Adrenal gland (tissue), 5 donors: ENCODE data around the gene CNTNAP2.

ENCODE experiments used
- POLR2A ChIP-seq, 2 donors: fragments of 450-650 bp; IDR thresholded peaks; one replicate each; pipeline ENCODE4 v1.6.1; 2017; ENCODE audit warnings: antibody characterized with exemption in 2 of 2, mild to moderate bottlenecking in 2 of 2, moderate library complexity in 1 of 2
- TF ChIP-seq, protein P1 (sequence below), 6 experiments: fragments of 450-650 bp in 4 of 6; fragments of 200-600 bp in 2 of 6; sonication (generic) in 1 of 6; IDR thresholded peaks; 1 replicate in 5 of 6; 2 replicates in 1 of 6; pipeline versions ENCODE4 v1.5.1 to v1.8.0; 2016 to 2021; ENCODE audit warnings: antibody characterized with exemption in 6 of 6, mild to moderate bottlenecking in 2 of 6, moderate library complexity in 1 of 6
- donor health status: DM: no; HTN: no; CAD: no.

GRCh38 chr7:146321301-146321700 lies 204.7 kb downstream of the CNTNAP2 start:
- TF ChIP-seq, protein P1, sequence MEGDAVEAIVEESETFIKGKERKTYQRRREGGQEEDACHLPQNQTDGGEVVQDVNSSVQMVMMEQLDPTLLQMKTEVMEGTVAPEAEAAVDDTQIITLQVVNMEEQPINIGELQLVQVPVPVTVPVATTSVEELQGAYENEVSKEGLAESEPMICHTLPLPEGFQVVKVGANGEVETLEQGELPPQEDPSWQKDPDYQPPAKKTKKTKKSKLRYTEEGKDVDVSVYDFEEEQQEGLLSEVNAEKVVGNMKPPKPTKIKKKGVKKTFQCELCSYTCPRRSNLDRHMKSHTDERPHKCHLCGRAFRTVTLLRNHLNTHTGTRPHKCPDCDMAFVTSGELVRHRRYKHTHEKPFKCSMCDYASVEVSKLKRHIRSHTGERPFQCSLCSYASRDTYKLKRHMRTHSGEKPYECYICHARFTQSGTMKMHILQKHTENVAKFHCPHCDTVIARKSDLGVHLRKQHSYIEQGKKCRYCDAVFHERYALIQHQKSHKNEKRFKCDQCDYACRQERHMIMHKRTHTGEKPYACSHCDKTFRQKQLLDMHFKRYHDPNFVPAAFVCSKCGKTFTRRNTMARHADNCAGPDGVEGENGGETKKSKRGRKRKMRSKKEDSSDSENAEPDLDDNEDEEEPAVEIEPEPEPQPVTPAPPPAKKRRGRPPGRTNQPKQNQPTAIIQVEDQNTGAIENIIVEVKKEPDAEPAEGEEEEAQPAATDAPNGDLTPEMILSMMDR (IDR thresholded peaks at IDR 0.05) = no peak
- TF ChIP-seq POLR2A (IDR thresholded peaks at IDR 0.05) = no peak
